Measurements from ENCODE around the gene PARD3B. TPM values are rescaled to one million over a fixed set of nuclear protein-coding genes. Genes with fewer than 3 reads are reported as not detected.

Gene PARD3B
- total RNA-seq, 4 donors from 2014 or later: 32.8 to 69.6 (median 47.3) TPM

DNA sequence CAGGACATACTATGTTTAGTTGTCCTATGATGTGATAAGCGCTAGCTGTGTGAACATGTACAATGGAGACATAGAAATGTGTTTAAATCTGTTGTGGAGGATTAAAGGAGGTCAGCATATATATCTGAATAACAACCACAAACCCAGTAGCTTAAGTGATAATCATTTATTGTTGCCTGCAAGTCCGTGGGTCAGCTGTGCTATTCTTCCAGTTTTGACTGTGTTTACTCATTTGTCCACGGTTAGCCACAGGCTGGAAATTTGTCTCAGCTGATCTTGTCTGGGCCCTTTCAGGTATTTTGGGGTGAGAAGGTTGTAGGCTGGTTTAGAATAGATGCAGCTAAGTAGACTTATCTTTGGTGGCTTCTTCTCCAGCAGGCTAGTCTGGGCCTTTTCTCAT, 110.4 kb downstream of the PARD3B start:
- TF ChIP-seq, protein P1, sequence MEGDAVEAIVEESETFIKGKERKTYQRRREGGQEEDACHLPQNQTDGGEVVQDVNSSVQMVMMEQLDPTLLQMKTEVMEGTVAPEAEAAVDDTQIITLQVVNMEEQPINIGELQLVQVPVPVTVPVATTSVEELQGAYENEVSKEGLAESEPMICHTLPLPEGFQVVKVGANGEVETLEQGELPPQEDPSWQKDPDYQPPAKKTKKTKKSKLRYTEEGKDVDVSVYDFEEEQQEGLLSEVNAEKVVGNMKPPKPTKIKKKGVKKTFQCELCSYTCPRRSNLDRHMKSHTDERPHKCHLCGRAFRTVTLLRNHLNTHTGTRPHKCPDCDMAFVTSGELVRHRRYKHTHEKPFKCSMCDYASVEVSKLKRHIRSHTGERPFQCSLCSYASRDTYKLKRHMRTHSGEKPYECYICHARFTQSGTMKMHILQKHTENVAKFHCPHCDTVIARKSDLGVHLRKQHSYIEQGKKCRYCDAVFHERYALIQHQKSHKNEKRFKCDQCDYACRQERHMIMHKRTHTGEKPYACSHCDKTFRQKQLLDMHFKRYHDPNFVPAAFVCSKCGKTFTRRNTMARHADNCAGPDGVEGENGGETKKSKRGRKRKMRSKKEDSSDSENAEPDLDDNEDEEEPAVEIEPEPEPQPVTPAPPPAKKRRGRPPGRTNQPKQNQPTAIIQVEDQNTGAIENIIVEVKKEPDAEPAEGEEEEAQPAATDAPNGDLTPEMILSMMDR (IDR thresholded peaks at IDR 0.05; ENCODE audit: low read depth): no peak

DNA sequence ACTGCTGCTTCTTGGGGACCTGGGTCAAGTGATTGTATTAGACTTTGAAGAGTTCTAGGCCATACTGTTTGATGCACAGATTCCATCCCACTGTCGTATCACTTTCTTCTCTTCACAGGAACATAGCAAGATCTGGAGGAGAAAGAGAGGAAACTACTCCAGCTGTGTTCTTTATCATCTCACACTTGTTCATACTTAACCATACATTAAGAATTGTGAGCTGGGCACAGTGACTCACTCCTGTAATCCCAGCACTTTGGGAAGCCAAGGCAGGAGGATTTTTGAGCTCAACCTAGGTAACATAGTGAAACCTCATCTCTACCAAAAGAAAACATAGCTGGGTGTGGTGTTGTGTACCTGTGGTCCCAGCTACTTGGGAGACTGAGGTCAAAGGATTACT, 111.7 kb downstream of the PARD3B start:
- TF ChIP-seq, protein P1 (IDR thresholded peaks at IDR 0.05; ENCODE audit: low read depth): no peak

DNA sequence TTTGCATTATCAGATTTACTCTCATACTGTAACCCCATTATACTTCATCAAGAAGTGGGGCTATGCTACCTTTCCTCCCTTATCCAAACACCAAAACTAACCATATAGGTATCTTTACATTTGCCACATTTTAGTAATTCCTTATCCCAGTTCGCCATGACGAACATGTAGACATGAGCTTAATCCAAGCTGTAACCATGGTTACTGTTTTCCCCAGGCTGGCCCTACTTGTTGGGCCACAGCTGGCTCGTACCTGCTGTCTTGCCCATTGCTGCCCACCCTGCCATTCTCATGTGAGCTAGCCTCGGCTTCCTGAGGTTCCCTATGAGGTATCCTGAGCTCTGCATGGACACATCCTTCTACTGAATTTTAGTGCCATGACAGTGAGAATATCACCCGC, 117.7 kb downstream of the PARD3B start:
- TF ChIP-seq, protein P1 (IDR thresholded peaks at IDR 0.05; ENCODE audit: low read depth): no peak

DNA sequence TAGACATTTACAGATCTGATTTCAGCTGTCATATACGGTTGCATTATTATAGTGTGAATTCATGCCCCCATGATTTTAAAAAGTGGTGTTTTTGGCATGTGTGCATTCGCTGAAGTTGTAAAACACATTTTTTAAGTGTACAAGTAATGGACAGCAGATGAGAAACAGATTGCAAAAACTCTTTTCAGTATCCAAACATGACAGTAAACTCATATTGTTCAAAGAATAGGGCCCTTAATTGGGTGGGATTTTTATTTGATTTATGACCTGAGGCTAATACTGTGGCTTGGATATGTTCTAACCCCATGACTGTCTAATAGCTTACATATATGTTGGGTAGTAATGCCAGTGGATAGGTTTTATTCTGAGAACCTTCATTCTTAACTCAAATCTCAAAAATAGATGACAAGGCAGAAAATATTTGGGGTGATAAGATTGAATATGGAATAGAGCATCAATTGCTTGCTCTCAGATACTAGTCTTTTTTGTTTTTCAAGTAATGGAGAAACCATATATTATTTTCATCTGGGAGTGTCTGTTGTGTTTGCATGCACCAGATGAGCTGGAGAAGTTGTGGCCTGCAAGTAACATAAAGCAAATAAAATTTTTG, 118.6 kb downstream of the PARD3B start:
- TF ChIP-seq, protein P1 (IDR thresholded peaks at IDR 0.05; ENCODE audit: low read depth): no peak

DNA sequence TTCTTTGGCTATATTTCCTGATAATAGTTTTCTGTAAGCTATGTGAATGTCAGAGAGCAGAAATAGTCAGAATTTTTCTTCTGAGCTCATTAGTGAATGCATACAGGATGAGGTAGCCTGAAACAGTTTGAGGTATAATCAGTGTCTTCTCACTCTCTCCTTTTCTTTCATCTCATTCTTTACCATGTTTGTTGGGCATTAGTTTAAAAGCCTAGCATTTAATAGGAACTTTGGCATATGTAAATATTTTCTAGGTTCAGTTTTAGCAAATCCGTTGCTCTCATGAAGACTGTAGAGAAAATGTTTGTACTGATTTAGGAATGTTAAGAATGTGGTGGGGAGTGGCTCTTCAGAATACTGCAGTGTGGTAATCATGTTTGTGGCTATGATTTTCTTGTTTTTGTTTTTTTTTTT, 119.4 kb downstream of the PARD3B start:
- TF ChIP-seq, protein P1 (IDR thresholded peaks at IDR 0.05; ENCODE audit: low read depth): no peak

DNA sequence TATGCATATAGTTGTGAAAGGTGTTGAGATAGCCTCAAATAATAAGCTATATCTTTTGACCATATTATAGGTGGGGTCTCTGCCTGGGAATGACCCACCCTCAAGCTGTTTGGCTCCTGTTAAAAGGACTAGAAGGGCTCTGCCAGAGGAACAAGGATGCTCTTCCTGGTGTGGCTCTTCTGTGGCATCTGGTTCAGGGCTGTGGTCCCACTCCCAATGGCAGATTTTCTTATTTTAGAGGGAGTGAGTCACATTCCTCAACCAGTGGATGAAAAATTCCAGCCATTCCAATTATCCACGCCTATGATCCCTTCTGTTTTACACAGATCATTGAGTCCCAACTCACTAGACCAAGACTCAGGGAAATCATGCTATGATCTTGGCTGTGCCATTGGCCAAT, 119.9 kb downstream of the PARD3B start:
- TF ChIP-seq, protein P1 (IDR thresholded peaks at IDR 0.05; ENCODE audit: low read depth): no peak

DNA sequence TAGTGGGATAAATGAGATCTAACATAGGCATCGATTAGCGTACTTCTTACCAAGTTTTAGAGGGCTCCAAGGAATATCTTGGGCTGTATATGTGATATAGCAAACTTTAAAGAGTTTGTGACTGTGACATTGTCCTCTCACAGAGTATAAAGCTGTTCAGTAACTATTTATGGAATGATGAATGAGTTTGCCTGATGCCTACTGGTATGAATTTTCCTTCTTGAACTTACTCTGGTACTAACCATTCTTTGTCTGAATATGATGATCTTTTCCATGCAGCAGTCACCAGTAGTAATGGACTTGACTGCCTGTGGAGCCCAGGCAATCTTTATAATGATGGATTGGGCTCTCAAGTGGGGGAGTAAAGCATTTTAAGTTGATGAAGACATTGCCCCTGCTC, 120.5 kb downstream of the PARD3B start:
- TF ChIP-seq, protein P1 (IDR thresholded peaks at IDR 0.05; ENCODE audit: low read depth): no peak

All from subcutaneous adipose tissue (tissue), 4 donors.